ENCODE measurements around the gene UBE2M. TPM values are rescaled to one million over a fixed set of nuclear protein-coding genes. Genes with fewer than 3 reads are reported as not detected.
A peak's percentile ranks its signal among the peaks of the same experiment; 100 is the strongest.

UBE2M gene
- polyA plus RNA-seq, 1 experiment, result 66.6 TPM

DNA sequence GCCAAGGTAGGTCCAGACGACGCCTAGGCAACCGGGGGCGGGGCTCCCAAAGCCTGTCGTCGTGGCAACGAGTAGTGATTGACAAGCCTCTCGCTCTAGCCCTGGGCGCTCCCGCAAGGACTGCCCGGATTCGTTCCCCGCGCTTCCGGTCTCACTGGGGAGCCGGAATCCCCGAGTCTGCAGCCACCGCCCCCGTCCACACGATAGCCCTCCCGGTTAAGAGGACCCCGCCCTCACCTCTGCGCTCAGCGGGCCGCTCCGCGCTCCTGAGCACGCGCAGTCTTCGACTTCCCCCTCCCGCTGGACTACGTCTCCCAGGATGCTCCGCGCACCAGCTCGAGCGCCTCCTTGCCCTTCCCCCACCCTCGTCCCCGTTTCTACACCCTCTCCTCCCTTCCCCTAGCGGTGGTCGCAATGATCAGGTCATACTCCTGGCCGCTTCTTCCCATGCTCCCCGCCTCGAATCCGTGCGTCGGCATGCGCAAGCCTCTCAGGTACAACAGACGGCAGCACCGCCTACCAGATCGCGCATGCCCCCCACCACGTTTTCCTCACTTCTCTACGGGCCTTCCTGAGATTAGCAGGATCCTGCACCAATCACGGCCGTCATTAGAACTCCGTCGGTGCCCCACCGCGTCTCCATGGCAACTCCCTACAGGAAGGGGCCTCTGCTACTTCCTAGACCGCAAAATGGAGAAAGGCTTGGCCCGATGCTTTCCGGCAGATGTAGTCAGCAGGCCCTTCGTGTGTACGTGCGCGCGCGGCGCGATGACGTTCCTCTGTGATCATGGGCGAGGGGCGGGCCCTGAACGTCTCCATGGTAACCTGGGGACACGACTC, 14.6 kb upstream of the UBE2M start, which contains the start of gene MZF1:
Gene MZF1 (minus strand): TSS at position 518 of the 840 bp plus-strand sequence. CDS start 1,946 bp downstream, outside the sequence.
- DNase-seq (ENCODE audit: low read depth), result peak; percentile 99
- CTCF ChIA-PET, result interaction anchor here (1.0 kb wide), 1 partner anchor 11 kb away, joined by 3 read pairs; no protein-coding TSS in a partner anchor
- POLR2A ChIA-PET, result interaction anchor here (0.6 kb wide), 1 partner anchor 14 kb away, joined by 3 read pairs; no protein-coding TSS in a partner anchor
- TF ChIP-seq, protein P1, sequence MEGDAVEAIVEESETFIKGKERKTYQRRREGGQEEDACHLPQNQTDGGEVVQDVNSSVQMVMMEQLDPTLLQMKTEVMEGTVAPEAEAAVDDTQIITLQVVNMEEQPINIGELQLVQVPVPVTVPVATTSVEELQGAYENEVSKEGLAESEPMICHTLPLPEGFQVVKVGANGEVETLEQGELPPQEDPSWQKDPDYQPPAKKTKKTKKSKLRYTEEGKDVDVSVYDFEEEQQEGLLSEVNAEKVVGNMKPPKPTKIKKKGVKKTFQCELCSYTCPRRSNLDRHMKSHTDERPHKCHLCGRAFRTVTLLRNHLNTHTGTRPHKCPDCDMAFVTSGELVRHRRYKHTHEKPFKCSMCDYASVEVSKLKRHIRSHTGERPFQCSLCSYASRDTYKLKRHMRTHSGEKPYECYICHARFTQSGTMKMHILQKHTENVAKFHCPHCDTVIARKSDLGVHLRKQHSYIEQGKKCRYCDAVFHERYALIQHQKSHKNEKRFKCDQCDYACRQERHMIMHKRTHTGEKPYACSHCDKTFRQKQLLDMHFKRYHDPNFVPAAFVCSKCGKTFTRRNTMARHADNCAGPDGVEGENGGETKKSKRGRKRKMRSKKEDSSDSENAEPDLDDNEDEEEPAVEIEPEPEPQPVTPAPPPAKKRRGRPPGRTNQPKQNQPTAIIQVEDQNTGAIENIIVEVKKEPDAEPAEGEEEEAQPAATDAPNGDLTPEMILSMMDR (IDR thresholded peaks at IDR 0.05; ENCODE audit: insufficient read depth, low read depth, low read length), result peak; percentile 29; the same call in 1 of the 2 replicates
- Histone ChIP-seq H3K36me3 (ENCODE audit: control insufficient read depth, insufficient read depth, low read length) (peaks cover 16% of the 10 kb centered on the region), H3K27me3 (ENCODE audit: control insufficient read depth, insufficient read depth, low read length) (no peaks in the 10 kb centered on the region), H3K4me3 (ENCODE audit: low read depth, low read length) (peak within 1 kb of the TSS; percentile 96)

DNA sequence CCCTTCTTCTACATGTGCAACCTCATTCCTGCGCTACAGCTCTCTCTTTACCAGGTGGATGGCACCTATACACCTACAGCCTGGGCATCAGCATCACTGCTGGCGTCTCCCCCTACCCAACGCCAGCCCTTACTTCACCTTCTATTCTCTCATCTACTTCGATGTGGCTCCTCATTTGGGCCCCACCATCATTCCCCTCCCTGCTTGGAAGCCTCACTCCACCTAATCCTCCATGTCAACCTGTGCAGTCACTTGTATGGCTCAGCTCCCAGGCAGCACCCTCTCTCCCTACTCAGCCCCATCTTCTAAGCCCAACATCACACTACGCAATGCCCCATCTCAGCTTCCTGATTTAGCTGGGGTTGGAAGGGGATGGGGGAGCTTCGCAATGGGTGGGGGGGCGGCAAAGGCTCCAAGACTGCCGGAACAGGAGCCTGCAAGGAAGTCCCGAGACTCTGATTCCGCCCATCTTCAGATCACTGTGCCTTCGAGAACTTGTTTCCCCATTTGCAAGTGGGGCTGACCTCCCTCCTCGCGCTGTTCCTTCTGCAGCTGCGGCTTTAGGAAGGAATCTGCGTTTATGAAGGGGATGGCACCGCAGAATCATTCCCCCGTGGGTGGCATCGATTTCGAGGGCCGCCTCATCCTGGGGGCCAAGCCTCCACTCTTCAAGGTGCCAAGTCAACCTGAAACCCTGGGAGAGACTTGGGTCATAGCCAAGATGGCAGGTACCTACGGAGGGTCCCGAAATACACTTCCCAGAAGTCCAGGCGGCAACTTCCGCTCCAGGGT, 13.8 kb upstream of the UBE2M start:
- no peaks in the 10 kb centered on the region for H3K27me3 ChIP-seq (ENCODE audit: control insufficient read depth, insufficient read depth, low read length)
- no peak for DNase-seq (ENCODE audit: low read depth)
- TF ChIP-seq, protein P1 (IDR thresholded peaks at IDR 0.05; ENCODE audit: insufficient read depth, low read depth, low read length), result no peak
- ChIA-PET CTCF (interaction anchor here (1.0 to 1.4 kb wide), 2 partner anchors 10 to 52 kb away, joined by 3 read pairs; partner anchors contain the start of gene ZBTB45), POLR2A (interaction anchor here (0.6 kb wide), 1 partner anchor 13 kb away, joined by 3 read pairs; no protein-coding TSS in a partner anchor)
- H3K36me3 ChIP-seq (ENCODE audit: control insufficient read depth, insufficient read depth, low read length), result peaks cover 16% of the 10 kb centered on the region
- H3K4me3 ChIP-seq (ENCODE audit: low read depth, low read length), result peak overlapping the region; percentile 96

DNA sequence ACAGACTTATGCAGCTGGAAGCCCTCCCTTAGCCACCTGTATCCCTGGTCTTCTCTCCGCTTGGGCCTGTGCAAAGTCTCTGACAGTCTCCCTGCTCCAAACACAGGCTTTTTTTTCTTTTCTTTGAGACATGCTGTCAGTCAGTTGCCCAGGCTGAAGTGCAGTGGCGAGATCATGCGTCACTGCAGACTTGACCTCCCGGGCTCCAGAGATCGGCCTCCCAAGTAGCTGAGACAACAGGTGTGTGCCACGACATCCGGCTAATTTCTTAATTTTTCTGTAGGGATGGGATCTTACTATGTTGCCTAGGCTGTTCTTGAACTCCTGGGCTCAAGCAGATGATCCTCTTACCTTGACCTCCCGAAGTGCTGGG, 13.2 kb upstream of the UBE2M start:
- TF ChIP-seq, protein P1 (IDR thresholded peaks at IDR 0.05; ENCODE audit: insufficient read depth, low read depth, low read length), result no peak
- H3K36me3 ChIP-seq (ENCODE audit: control insufficient read depth, insufficient read depth, low read length), result peaks cover 16% of the 10 kb centered on the region
- H3K4me3 ChIP-seq (ENCODE audit: low read depth, low read length), result no peak overlapping the region
- POLR2A ChIA-PET, result no interaction called here
- DNase-seq (ENCODE audit: low read depth), result no peak
- CTCF ChIA-PET, result interaction anchor here (1.4 kb wide), 1 partner anchor 52 kb away, joined by 3 read pairs; the partner anchor contains the start of gene ZBTB45
- no peaks in the 10 kb centered on the region for H3K27me3 ChIP-seq (ENCODE audit: control insufficient read depth, insufficient read depth, low read length)

DNA sequence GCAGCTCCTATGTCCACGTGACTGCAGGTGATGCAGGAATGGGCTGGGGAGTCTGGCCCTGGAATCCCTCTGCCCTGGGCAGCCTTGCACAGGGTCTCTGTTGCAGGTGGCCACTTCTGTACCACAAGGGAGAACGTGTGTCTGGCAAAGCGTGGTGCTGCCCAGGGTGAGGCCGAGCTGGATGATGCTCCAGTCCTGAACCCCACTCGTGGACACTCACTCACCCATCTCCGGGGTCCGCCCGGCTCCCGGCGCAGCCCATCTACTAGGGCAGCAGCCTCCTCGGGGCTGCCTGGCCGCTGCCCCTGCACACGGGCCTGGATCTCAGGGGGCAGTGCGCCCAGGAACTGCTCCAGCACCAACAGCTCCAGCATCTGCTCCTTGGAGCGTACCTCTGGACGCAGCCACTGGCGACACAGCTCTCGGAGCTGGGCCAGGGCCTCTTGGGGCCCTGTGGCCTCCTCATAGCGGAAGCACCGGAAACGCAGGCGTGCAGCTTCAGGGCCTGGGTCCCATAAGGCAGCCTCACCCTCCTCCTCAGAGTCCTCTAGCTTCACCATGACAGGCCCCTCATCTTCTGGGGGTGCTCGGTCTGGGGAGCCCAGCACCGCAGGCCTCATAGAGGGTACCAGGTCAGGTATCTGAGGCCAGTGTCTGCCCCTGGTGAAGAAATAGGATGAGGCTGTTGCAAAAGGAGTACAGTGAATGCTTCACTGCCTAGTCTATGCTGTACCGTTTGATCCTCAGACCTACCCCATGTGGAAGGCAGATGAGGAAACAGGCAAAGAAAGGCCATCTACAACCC, 12.6 kb upstream of the UBE2M start:
- ChIA-PET CTCF (interaction anchor here (1.4 kb wide), 1 partner anchor 51 kb away, joined by 3 read pairs; the partner anchor contains the start of gene ZBTB45), POLR2A (no interaction called here)
- peaks cover 16% of the 10 kb centered on the region for H3K36me3 ChIP-seq (ENCODE audit: control insufficient read depth, insufficient read depth, low read length)

More for the DNA sequence above, 12.6 kb upstream of the UBE2M start:
- Histone ChIP-seq H3K4me3 (ENCODE audit: low read depth, low read length) (no peak overlapping the region), H3K27me3 (ENCODE audit: control insufficient read depth, insufficient read depth, low read length) (no peaks in the 10 kb centered on the region)
- DNase-seq (ENCODE audit: low read depth), result no peak
- TF ChIP-seq, protein P1 (IDR thresholded peaks at IDR 0.05; ENCODE audit: insufficient read depth, low read depth, low read length), result no peak

Data from BJ (cell line).